Caco-2 (cell line): ENCODE data around the gene SLC46A3. TPM values are rescaled to one million over a fixed set of nuclear protein-coding genes. Genes with fewer than 3 reads are reported as not detected.
"Not testable (repeated sequence)": the region's sequence is repeated elsewhere in the genome, so short reads cannot be mapped to it uniquely, and the experiment has no call there.

Experiments
- BruUV-seq: library from RNA; stranded (reverse); fragments of 400-500 nt; replicated peaks from 2 replicates; lab custom pipeline; 2021; lab: Mats Ljungman, UMichigan
- CTCF ChIA-PET: fragments of 300-600 bp; sonication (Branson Sonifier 250); formaldehyde crosslinking; loops from one replicate; lab custom pipeline; 2022; ENCODE audit warnings: antibody characterized with exemption; lab: Charles Lee
- POLR2A ChIA-PET: fragments of 300-600 bp; sonication (Branson Sonifier 250); formaldehyde crosslinking; loops from one replicate; lab custom pipeline; 2022; ENCODE audit warnings: antibody characterized with exemption; lab: Charles Lee
- DNase-seq, 2 experiments: peaks; one replicate each; pipeline versions ENCODE4 v3.0.0 to v3.0.0-alpha.2; 2020 to 2022
- H3K27me3 ChIP-seq: replicated peaks from 2 replicates; pipeline ENCODE4 v1.6.0; 2011; ENCODE audit warnings: low read length; ENCODE audit not compliant: control insufficient read depth, insufficient read depth
- H3K36me3 ChIP-seq: 2 replicates; pipeline ENCODE4 v1.5.1; 2011; ENCODE audit warnings: low read length; ENCODE audit not compliant: control insufficient read depth, insufficient read depth
- H3K4me1 ChIP-seq: fragments of 250-450 bp; sonication (Bioruptor Pico); 2 replicates; pipeline ENCODE4 v1.5.1; 2020; ENCODE audit warnings: mild to moderate bottlenecking
- H3K4me3 ChIP-seq: 2 replicates; pipeline ENCODE4 v1.5.1; 2011; ENCODE audit warnings: low read depth, mild to moderate bottlenecking, control low read depth, low read length
- H3K9me3 ChIP-seq: fragments of 250-450 bp; sonication (Bioruptor Pico); 2 replicates; pipeline ENCODE4 v1.5.1; 2020; ENCODE audit warnings: mild to moderate bottlenecking, moderate library complexity
- H3K27ac Mint-ChIP-seq: one replicate; pipeline ENCODE4 v1.8.0; 2022; ENCODE audit warnings: mixed read lengths; ENCODE audit not compliant: unreplicated experiment
- H3K27me3 Mint-ChIP-seq: one replicate; pipeline ENCODE4 v1.8.0; 2022; ENCODE audit warnings: mixed read lengths; ENCODE audit not compliant: insufficient read depth, unreplicated experiment
- H3K36me3 Mint-ChIP-seq: one replicate; pipeline ENCODE4 v1.8.0; 2022; ENCODE audit warnings: mild to moderate bottlenecking, mixed read lengths; ENCODE audit not compliant: insufficient read depth, unreplicated experiment
- H3K4me1 Mint-ChIP-seq: one replicate; pipeline ENCODE4 v1.8.0; 2022; ENCODE audit warnings: low read depth, mixed read lengths; ENCODE audit not compliant: unreplicated experiment
- H3K4me3 Mint-ChIP-seq: one replicate; pipeline ENCODE4 v1.8.0; 2022; ENCODE audit warnings: mild to moderate bottlenecking, moderate library complexity, mixed read lengths; ENCODE audit not compliant: unreplicated experiment
- H3K9me3 Mint-ChIP-seq: one replicate; pipeline ENCODE4 v1.8.0; 2022; ENCODE audit warnings: mixed read lengths; ENCODE audit not compliant: unreplicated experiment
- intact Hi-C: fragments of 100-400 bp; cut with micrococcal nuclease; formaldehyde crosslinking; loops from one replicate; pipeline ENCODE4 v1.10.0; 2022; ENCODE audit not compliant: unreplicated experiment
- total RNA-seq: library from RNA; stranded (reverse); gene quantifications from 2 replicates; pipeline ENCODE4 v1.2.3, GENCODE V29; 2022
- TF ChIP-seq, protein P1 (sequence below), 2 experiments: fragments of 200-600 bp in 1 of 2; IDR thresholded peaks; 1 replicate in 1 of 2; 2 replicates in 1 of 2; pipeline versions ENCODE4 v1.5.1 to v1.8.0; 2011 to 2022; ENCODE audit warnings: antibody characterized with exemption in 1 of 2, control low read depth in 1 of 2, inconsistent platforms in 1 of 2, low read depth in 1 of 2, low read length in 1 of 2, mild to moderate bottlenecking in 1 of 2, moderate library complexity in 1 of 2; ENCODE audit not compliant: insufficient read depth in 1 of 2, severe bottlenecking in 1 of 2, unreplicated experiment in 1 of 2

Gene SLC46A3
- total RNA-seq, 1 experiment from 2014 or later: 2.3 TPM

DNA sequence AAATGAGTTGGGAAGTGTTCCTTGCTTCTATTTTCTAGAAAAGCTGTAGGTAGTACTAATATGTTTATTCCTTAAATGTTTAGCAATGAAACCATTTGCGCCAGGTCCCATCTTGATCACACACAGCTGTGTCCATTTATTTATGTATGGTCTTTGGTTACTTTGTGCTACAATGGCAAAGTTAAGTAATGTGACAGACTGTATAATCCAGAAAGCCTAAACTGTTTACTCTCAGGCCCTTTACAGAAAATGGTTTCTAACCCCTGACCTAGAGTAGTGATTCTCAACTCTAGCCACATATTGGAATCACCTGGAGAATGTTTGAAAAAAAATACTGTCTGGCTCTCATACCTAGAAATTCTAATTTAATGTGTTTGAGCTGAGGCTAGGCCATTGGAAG is 21.3 kb downstream of the SLC46A3 start:
- no peak overlapping the region for H3K4me3 Mint-ChIP-seq
- no peak overlapping the region for H3K27ac Mint-ChIP-seq
- BruUV-seq: no TSS peak
- H3K9me3 Mint-ChIP-seq: peaks cover 7% of the 10 kb centered on the region
- no peak overlapping the region for H3K4me3 ChIP-seq
- no peaks in the 10 kb centered on the region; the same call in 1 of the 2 replicates for H3K9me3 ChIP-seq
- ChIA-PET CTCF (no interaction called here), POLR2A (no interaction called here)
- H3K4me1 ChIP-seq: peaks cover 11% of the 10 kb centered on the region
- TF ChIP-seq, protein P1, sequence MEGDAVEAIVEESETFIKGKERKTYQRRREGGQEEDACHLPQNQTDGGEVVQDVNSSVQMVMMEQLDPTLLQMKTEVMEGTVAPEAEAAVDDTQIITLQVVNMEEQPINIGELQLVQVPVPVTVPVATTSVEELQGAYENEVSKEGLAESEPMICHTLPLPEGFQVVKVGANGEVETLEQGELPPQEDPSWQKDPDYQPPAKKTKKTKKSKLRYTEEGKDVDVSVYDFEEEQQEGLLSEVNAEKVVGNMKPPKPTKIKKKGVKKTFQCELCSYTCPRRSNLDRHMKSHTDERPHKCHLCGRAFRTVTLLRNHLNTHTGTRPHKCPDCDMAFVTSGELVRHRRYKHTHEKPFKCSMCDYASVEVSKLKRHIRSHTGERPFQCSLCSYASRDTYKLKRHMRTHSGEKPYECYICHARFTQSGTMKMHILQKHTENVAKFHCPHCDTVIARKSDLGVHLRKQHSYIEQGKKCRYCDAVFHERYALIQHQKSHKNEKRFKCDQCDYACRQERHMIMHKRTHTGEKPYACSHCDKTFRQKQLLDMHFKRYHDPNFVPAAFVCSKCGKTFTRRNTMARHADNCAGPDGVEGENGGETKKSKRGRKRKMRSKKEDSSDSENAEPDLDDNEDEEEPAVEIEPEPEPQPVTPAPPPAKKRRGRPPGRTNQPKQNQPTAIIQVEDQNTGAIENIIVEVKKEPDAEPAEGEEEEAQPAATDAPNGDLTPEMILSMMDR (IDR thresholded peaks at IDR 0.05; ENCODE audit: insufficient read depth in 1 of 2, low read depth in 1 of 2, low read length in 1 of 2, severe bottlenecking in 1 of 2, unreplicated experiment in 1 of 2): no peak
- no peaks in the 10 kb centered on the region for H3K36me3 Mint-ChIP-seq
- H3K27me3 Mint-ChIP-seq: no peaks in the 10 kb centered on the region
- H3K36me3 ChIP-seq: no peaks in the 10 kb centered on the region
- no peak for DNase-seq
- intact Hi-C loops: no loop called here
- H3K4me1 Mint-ChIP-seq: no peaks in the 10 kb centered on the region
- H3K27me3 ChIP-seq: no peaks in the 10 kb centered on the region

- not testable (repeated sequence) for H3K4me1 Mint-ChIP-seq, H3K9me3 ChIP-seq, H3K27me3 Mint-ChIP-seq, H3K36me3 ChIP-seq, H3K27me3 ChIP-seq, H3K36me3 Mint-ChIP-seq, H3K9me3 Mint-ChIP-seq
- Histone ChIP-seq H3K4me3 (peak overlapping the region; percentile 45), H3K4me1 (peaks cover 11% of the 10 kb centered on the region)
- DNase-seq: peak; percentile 87 to 91
- ChIA-PET CTCF (interaction anchor here (1.3 to 2.0 kb wide), 3 partner anchors 15 to 103 kb away, joined by 5 to 7 read pairs (median 5); partner anchors contain the start of gene SLC46A3), POLR2A (interaction anchor here (0.6 to 1.4 kb wide), 3 partner anchors 17 to 35 kb away, joined by 3 to 8 read pairs (median 3); partner anchors contain the start of gene POMP)
- Mint-ChIP-seq H3K4me3 (peak overlapping the region; percentile 88), H3K27ac (peak overlapping the region; percentile 97)
- intact Hi-C loops: loop anchor here (2.0 kb wide), 1 partner anchor 25 kb away; the partner anchor contains the start of gene SLC46A3
- BruUV-seq: TSS peak; percentile 47
These were observed 24.9 kb downstream of the SLC46A3 start for GRCh38 chr13:28693605-28694491.

DNA sequence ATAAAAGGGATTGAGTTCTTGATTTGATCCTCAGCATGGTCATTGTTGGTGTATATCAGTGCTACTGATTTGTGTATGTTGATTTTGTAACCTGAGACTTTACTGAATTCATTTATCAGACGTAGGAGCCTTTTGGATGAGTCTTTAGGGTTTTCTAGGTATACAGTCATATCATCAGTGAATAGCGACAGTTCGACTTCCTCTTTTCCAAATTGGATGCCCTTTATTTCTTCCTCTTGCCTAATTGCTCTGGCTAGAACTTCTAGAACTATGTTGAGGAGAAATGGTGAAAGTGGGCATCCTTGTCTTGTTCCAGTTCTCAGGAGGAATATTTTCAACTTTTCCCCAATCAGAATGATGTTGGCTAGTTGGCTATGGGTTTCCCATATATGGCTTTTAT is 32.9 kb downstream of the SLC46A3 start:
- Mint-ChIP-seq H3K27me3 (no peaks in the 10 kb centered on the region), H3K4me1 (no peaks in the 10 kb centered on the region), H3K4me3 (no peak overlapping the region), H3K27ac (no peak overlapping the region), H3K36me3 (no peaks in the 10 kb centered on the region), H3K9me3 (peaks cover 14% of the 10 kb centered on the region)
- H3K9me3 ChIP-seq: no peaks in the 10 kb centered on the region
- BruUV-seq: no TSS peak
- TF ChIP-seq, protein P1 (IDR thresholded peaks at IDR 0.05; ENCODE audit: insufficient read depth in 1 of 2, low read depth in 1 of 2, low read length in 1 of 2, severe bottlenecking in 1 of 2, unreplicated experiment in 1 of 2): no peak
- no peaks in the 10 kb centered on the region for H3K4me1 ChIP-seq
- intact Hi-C loops: no loop called here
- CTCF ChIA-PET: no interaction called here
- no peak for DNase-seq
- POLR2A ChIA-PET: no interaction called here
- H3K4me3 ChIP-seq: no peak overlapping the region
- H3K36me3 ChIP-seq: no peaks in the 10 kb centered on the region
- H3K27me3 ChIP-seq: no peaks in the 10 kb centered on the region
